GM23248 (cell line): ENCODE data around the gene GOLIM4. TPM values are rescaled to one million over a fixed set of nuclear protein-coding genes. Genes with fewer than 3 reads are reported as not detected.

Experiments
- DNase-seq: peaks from one replicate; pipeline ENCODE4 v3.0.0-alpha.2; 2015
- H2AFZ ChIP-seq: fragments of 200-600 bp; sonication (generic); 2 replicates; pipeline ENCODE4 v1.6.1; 2016; ENCODE audit warnings: antibody characterized with exemption
- H3F3A ChIP-seq: fragments of 200-600 bp; sonication (generic); 2 replicates; pipeline ENCODE4 v1.6.1; 2016; ENCODE audit warnings: mild to moderate bottlenecking, antibody characterized with exemption, mixed run types; ENCODE audit not compliant: insufficient read depth
- H3K27ac ChIP-seq: fragments of 200-600 bp; sonication (generic); 2 replicates; pipeline ENCODE4 v1.5.1; 2016; ENCODE audit warnings: mild to moderate bottlenecking
- H3K27me3 ChIP-seq: fragments of 200-600 bp; sonication (generic); replicated peaks from 2 replicates; pipeline ENCODE4 v1.6.1; 2016; ENCODE audit warnings: mild to moderate bottlenecking; ENCODE audit not compliant: insufficient read depth
- H3K36me3 ChIP-seq: fragments of 200-600 bp; sonication (generic); 2 replicates; pipeline ENCODE4 v1.6.1; 2016; ENCODE audit warnings: low read depth, mild to moderate bottlenecking
- H3K4me1 ChIP-seq: fragments of 200-600 bp; sonication (generic); 2 replicates; pipeline ENCODE4 v1.6.1; 2016; ENCODE audit warnings: mild to moderate bottlenecking; ENCODE audit not compliant: insufficient read depth
- H3K4me2 ChIP-seq: fragments of 200-600 bp; sonication (generic); one replicate; pipeline ENCODE4 v1.6.1; 2016; ENCODE audit warnings: mild to moderate bottlenecking; ENCODE audit not compliant: unreplicated experiment
- H3K4me3 ChIP-seq: fragments of 200-600 bp; sonication (generic); 2 replicates; pipeline ENCODE4 v1.5.1; 2016; ENCODE audit warnings: mild to moderate bottlenecking
- H3K79me2 ChIP-seq: fragments of 200-600 bp; sonication (generic); 2 replicates; pipeline ENCODE4 v1.6.1; 2016; ENCODE audit warnings: mild to moderate bottlenecking; ENCODE audit not compliant: insufficient read depth
- H3K9ac ChIP-seq: fragments of 200-600 bp; sonication (generic); 2 replicates; pipeline ENCODE4 v1.6.1; 2016; ENCODE audit warnings: mild to moderate bottlenecking
- H3K9me2 ChIP-seq: fragments of 200-600 bp; sonication (generic); 2 replicates; pipeline ENCODE4 v1.6.1; 2016; ENCODE audit warnings: mixed run types, mild to moderate bottlenecking, moderate library complexity; ENCODE audit not compliant: insufficient read depth
- H3K9me3 ChIP-seq: fragments of 200-600 bp; sonication (generic); one replicate; pipeline ENCODE4 v1.6.1; 2017; ENCODE audit warnings: low read depth
- H4K20me1 ChIP-seq: fragments of 200-600 bp; sonication (generic); 2 replicates; pipeline ENCODE4 v1.6.0; 2016; ENCODE audit not compliant: insufficient read depth
- EZH2 ChIP-seq: fragments of 200-600 bp; sonication (generic); IDR thresholded peaks from 2 replicates; pipeline ENCODE4 v1.6.1; 2018; ENCODE audit warnings: antibody characterized with exemption, mild to moderate bottlenecking; ENCODE audit not compliant: insufficient read depth, poor library complexity, severe bottlenecking
- EZH2phosphoT487 ChIP-seq: fragments of 200-600 bp; sonication (generic); IDR thresholded peaks from 2 replicates; pipeline ENCODE4 v1.6.1; 2018; ENCODE audit warnings: antibody characterized with exemption, moderate library complexity, mild to moderate bottlenecking, low read depth; ENCODE audit not compliant: insufficient read depth
- WGBS, 2 experiments: methylation state at CpG; one replicate each; pipeline ENCODE4 v1.1.6; 2015 to 2017; ENCODE audit warnings: low lambda C conversion rate in 2 of 2, low coverage in 1 of 2; ENCODE audit errors: missing lambda C conversion rate in 2 of 2; 5-methylcytosine and 5-hydroxymethylcytosine counted together
- in situ Hi-C: fragments of 300-500 bp; cut with MboI; formaldehyde crosslinking; loops from 2 replicates; pipeline ENCODE4 v1.15.0; 2020
- polyA plus RNA-seq: library from polyadenylated mRNA; unstranded; fragments of >200 nt; fragmentation: Nextera tagmentation; extraction: Ambion mirVana; gene quantifications from 2 replicates; pipeline ENCODE4 v1.2.1, GENCODE V29; 2016
- total RNA-seq: library from RNA; depleted of rRNA; stranded (reverse); fragments of >200 nt; shearing (Covaris generic); gene quantifications from 2 replicates; pipeline ENCODE4 v1.2.3, GENCODE V29; 2014

Gene GOLIM4
- total and polyA plus RNA-seq, 2 experiments from 2014 or later = 66.8 to 84.4 TPM

DNA sequence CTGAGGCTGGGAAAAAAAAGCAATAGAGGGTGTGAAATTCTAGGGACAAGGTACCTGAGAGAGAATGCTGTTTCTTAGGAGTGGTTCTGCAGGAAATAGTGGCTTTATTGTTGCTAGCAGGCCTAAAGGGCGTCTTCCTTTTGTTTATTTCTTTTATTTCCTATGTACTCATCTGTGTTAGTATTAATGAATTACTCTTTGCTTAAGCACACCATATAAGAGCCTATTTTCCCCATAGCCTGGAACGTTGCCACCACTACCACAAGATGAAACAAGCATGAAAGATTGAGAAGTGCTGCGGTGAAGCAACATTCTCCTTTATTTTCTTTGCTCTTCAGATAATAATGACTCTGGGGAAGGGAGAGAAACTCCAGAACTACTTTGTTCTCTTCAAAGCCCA, 21.3 kb upstream of the GOLIM4 start:
- Histone ChIP-seq H3K27ac (peak overlapping the region; percentile 26), H3K9me3 (no peaks in the 10 kb centered on the region), H3K79me2 (no peaks in the 10 kb centered on the region), H4K20me1 (no peaks in the 10 kb centered on the region), H3K4me2 (peak overlapping the region; percentile 8), H3K27me3 (no peaks in the 10 kb centered on the region), H2AFZ (peak overlapping the region; percentile 63; the same call in 1 of the 2 replicates), H3K9ac (no peak overlapping the region), H3K4me1 (peaks cover 46% of the 10 kb centered on the region), H3K4me3 (no peak overlapping the region), H3F3A (peaks cover 24% of the 10 kb centered on the region), H3K9me2 (no peaks in the 10 kb centered on the region), H3K36me3 (no peaks in the 10 kb centered on the region)
- TF ChIP-seq EZH2phosphoT487 = no peak
- no peak for TF ChIP-seq EZH2
- in situ Hi-C loops = no loop called here
- DNase-seq = peak; percentile 29
- 65 to 67% methylated on average over 3 of the region's 3 CpGs for WGBS, 2 experiments

DNA sequence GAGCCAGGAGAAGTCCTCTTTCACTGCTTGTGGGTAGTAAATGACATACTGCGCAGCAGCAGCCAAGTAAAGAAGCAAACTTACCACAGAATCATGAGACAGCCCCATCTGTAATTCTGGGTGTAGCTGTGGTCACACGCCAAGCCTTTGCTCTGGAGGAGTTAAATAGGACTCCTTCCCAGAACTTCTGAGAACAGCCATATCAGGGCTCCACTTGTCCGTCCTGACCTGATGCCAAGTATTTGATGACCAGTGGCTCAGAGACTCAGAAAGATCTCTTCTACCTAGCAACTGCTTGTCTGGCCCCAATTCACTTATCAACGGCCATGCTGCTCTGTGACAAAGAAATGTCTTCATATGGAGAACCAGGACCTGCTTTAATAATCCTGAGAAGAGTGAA, 20.6 kb upstream of the GOLIM4 start:
- Histone ChIP-seq H3K79me2 (no peaks in the 10 kb centered on the region), H3K4me1 (peaks cover 40% of the 10 kb centered on the region), H3K9me2 (no peaks in the 10 kb centered on the region), H3K4me3 (no peak overlapping the region), H3K9me3 (no peaks in the 10 kb centered on the region), H3F3A (peaks cover 24% of the 10 kb centered on the region), H3K9ac (no peak overlapping the region), H3K36me3 (no peaks in the 10 kb centered on the region), H3K4me2 (peak overlapping the region; percentile 8), H2AFZ (peak overlapping the region; percentile 63; the same call in 1 of the 2 replicates), H4K20me1 (no peaks in the 10 kb centered on the region), H3K27me3 (no peaks in the 10 kb centered on the region), H3K27ac (peak overlapping the region; percentile 26)
- TF ChIP-seq EZH2 (no peak), EZH2phosphoT487 (no peak)
- DNase-seq = peak; percentile 88
- 26 to 37% methylated on average over 4 of the region's 4 CpGs for WGBS, 2 experiments
- in situ Hi-C loops = no loop called here

DNA sequence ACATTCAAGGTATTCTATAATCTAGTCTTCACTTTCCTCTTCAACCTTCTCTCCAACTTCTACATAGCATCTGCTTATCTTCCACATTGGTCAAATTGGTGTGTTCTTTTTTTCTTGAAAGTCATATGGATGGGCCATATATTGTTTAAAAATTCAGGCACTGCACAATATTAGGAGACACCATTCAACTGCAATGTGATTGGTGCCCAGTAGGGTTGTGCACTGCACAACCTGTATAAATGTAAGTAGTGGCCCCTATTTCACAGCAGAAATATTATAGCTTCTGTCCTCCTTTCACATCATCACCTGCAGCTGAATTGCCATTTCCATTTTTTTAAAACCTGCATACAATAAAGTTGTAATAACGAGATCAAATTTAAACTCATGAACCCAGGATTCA, 18.1 kb upstream of the GOLIM4 start:
- no peaks in the 10 kb centered on the region for H3K9me3 ChIP-seq
- WGBS, 2 experiments = 79 to 86% methylated on average over 1 of the region's 1 CpG
- H3K36me3 ChIP-seq = no peaks in the 10 kb centered on the region
- peaks cover 32% of the 10 kb centered on the region for H3K4me1 ChIP-seq
- no peak overlapping the region for H3K4me3 ChIP-seq
- TF ChIP-seq EZH2 (no peak), EZH2phosphoT487 (no peak)
- no peak overlapping the region for H3K9ac ChIP-seq
- H2AFZ ChIP-seq = no peak overlapping the region
- no peaks in the 10 kb centered on the region for H3K27me3 ChIP-seq
- no peak for DNase-seq
- H3K4me2 ChIP-seq = no peak overlapping the region
- no peaks in the 10 kb centered on the region for H3K79me2 ChIP-seq
- no peaks in the 10 kb centered on the region for H4K20me1 ChIP-seq
- peaks cover 24% of the 10 kb centered on the region for H3F3A ChIP-seq
- in situ Hi-C loops = no loop called here
- H3K9me2 ChIP-seq = no peaks in the 10 kb centered on the region
- H3K27ac ChIP-seq = no peak overlapping the region

DNA sequence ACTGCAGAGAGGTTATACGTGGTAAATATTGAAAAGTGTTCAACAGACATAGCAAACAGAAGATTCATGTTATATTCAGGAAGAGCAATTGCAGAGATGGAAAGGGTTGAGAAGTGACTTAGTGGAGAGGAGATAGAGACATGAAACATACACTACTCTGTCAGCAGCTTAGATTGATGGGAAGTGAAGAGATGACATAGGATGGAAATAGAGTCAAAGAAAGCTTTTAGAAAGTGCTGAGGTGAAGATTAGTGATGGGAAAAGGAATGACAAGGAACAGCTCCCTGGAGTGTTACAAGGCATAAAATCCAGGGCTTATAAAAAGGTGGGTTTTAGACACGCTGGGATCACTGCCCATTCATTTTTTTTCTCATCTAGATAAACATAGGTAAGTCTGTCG, 17.2 kb upstream of the GOLIM4 start:
- no peak overlapping the region for H3K27ac ChIP-seq
- H3K9me2 ChIP-seq = no peaks in the 10 kb centered on the region
- no peaks in the 10 kb centered on the region for H3K9me3 ChIP-seq
- no peak overlapping the region for H2AFZ ChIP-seq
- H3K27me3 ChIP-seq = no peaks in the 10 kb centered on the region
- H3K4me2 ChIP-seq = no peak overlapping the region
- WGBS, 2 experiments = 68 to 76% methylated on average over 3 of the region's 3 CpGs
- peaks cover 24% of the 10 kb centered on the region for H3K4me1 ChIP-seq
- H4K20me1 ChIP-seq = no peaks in the 10 kb centered on the region
- H3K4me3 ChIP-seq = no peak overlapping the region
- no peak for TF ChIP-seq EZH2phosphoT487
- no peak for TF ChIP-seq EZH2
- DNase-seq = no peak
- in situ Hi-C loops = no loop called here
- H3F3A ChIP-seq = peaks cover 24% of the 10 kb centered on the region
- H3K9ac ChIP-seq = no peak overlapping the region
- H3K36me3 ChIP-seq = no peaks in the 10 kb centered on the region
- H3K79me2 ChIP-seq = no peaks in the 10 kb centered on the region

DNA sequence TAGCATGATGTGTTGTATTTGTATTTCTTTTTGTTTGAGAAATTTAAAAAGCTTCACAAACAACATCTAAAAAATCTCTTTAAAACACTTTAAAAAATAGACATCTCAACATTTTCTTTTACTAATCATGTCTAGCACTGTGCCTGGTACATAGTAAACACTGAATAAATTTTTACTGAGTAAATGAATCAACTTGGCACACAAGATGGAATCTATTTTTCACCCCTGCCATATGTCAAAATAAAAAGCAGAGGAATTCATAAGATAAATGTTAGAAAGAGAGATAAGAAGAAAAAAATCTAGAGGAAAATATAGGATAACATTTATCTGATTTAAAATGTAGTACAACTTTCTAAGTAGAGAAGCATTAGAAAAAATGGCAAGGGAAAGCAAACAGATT, 8.6 kb upstream of the GOLIM4 start:
- Histone ChIP-seq H2AFZ (no peak overlapping the region), H3K4me1 (peaks cover 23% of the 10 kb centered on the region), H3K4me3 (no peak overlapping the region), H3K27me3 (no peaks in the 10 kb centered on the region), H3K27ac (no peak overlapping the region), H3K79me2 (no peaks in the 10 kb centered on the region), H3K9me2 (no peaks in the 10 kb centered on the region), H3K9ac (no peak overlapping the region), H3F3A (peaks cover 22% of the 10 kb centered on the region), H3K36me3 (no peaks in the 10 kb centered on the region), H3K4me2 (no peak overlapping the region), H3K9me3 (no peaks in the 10 kb centered on the region), H4K20me1 (no peaks in the 10 kb centered on the region)
- no peak for TF ChIP-seq EZH2phosphoT487
- TF ChIP-seq EZH2 = no peak
- no peak for DNase-seq
- in situ Hi-C loops = no loop called here
